MM.1S (cell line): Measurements from ENCODE around the gene MIPEP.

Experiments used
- EZH2 ChIP-seq: fragments of 300-600 bp; sonication (generic); optimal IDR thresholded peaks from 2 replicates; pipeline ENCODE3; 2017; ENCODE audit warnings: low read depth, mild to moderate bottlenecking, antibody characterized with exemption, low read length, mixed read lengths
- EZH2phosphoT487 ChIP-seq: fragments of 300-600 bp; sonication (generic); IDR thresholded peaks from 2 replicates; pipeline ENCODE4 v1.6.1; 2018; ENCODE audit warnings: antibody characterized with exemption, low read length
- TF ChIP-seq, protein P1 (sequence below): fragments of 300-600 bp; sonication (generic); IDR thresholded peaks from 2 replicates; pipeline ENCODE4 v1.5.1; 2016; ENCODE audit warnings: antibody characterized with exemption, low read length, mixed read lengths

DNA sequence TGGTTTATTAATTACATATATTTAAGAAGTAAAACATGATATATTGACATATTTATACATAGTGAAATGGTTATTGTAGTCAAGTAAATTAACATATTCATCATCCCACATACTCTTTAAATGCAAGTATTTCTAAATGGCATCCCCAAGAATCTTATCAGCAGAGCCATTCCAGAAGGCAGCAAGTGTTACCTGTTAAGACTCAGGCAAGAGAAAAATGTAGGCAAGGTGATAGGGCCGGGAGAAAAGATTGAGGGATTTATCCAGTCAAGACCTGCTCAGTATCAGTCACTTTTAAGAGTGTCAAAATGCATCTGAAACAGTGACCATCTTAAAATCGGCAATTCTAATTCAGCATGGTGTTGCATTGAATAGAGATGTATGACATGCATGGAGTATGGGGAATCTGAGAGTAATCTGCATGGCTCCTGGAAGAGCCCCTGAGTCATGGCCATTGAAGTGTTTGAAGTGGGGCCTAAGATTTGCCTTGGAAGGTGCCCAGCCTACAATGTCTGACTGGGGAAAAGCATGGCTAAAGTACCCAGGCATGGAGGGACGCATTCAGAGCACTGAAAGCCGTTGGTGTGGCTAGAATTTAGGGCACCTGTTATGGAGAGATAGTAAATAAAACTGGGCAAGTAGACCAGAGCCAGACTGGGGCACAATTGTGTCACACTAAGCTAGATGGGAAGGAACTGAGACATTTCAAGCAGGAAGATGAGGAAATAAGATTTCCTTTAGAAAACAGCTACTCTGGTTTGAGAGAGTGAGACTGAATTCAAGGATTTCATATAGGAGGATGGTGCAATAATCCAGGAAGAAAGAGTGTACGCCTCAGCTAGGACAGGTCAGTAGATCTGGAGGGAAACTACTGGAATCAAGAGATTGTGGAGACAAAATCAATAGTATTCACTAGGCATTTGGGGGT is 33.1 kb upstream of the MIPEP start:
- TF ChIP-seq, protein P1, sequence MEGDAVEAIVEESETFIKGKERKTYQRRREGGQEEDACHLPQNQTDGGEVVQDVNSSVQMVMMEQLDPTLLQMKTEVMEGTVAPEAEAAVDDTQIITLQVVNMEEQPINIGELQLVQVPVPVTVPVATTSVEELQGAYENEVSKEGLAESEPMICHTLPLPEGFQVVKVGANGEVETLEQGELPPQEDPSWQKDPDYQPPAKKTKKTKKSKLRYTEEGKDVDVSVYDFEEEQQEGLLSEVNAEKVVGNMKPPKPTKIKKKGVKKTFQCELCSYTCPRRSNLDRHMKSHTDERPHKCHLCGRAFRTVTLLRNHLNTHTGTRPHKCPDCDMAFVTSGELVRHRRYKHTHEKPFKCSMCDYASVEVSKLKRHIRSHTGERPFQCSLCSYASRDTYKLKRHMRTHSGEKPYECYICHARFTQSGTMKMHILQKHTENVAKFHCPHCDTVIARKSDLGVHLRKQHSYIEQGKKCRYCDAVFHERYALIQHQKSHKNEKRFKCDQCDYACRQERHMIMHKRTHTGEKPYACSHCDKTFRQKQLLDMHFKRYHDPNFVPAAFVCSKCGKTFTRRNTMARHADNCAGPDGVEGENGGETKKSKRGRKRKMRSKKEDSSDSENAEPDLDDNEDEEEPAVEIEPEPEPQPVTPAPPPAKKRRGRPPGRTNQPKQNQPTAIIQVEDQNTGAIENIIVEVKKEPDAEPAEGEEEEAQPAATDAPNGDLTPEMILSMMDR: no peak
- TF ChIP-seq EZH2 (no peak), EZH2phosphoT487 (no peak)
